NCI-H1048 (cell line): ENCODE results near the gene SLAIN2.
"Not testable (repeated sequence)": the region's sequence is repeated elsewhere in the genome, so short reads cannot be mapped to it uniquely, and the experiment has no call there.

Source experiments
- DNase-seq: peaks from one replicate; lab custom pipeline; 2025; lab: John Stamatoyannopoulos, UW

Gene SLAIN2

GRCh38 chr4:48340965-48341775, at the start of gene SLAIN2:
Gene SLAIN2 (plus strand): TSS chr4:48341529. CDS start chr4:48341740, 211 bp downstream.
- peak; percentile 86 for DNase-seq

- DNase-seq: not testable (repeated sequence)
These were observed 49.0 kb upstream of the SLAIN2 start for GRCh38 chr4:48292218-48292790.

- no peak for DNase-seq
These were observed 46.2 kb upstream of the SLAIN2 start for GRCh38 chr4:48295116-48295515.

GRCh38 chr4:48296365-48296764, 45.0 kb upstream of the SLAIN2 start:
- DNase-seq: no peak

GRCh38 chr4:48297256-48297846, 44.0 kb upstream of the SLAIN2 start:
- DNase-seq: no peak

DNA sequence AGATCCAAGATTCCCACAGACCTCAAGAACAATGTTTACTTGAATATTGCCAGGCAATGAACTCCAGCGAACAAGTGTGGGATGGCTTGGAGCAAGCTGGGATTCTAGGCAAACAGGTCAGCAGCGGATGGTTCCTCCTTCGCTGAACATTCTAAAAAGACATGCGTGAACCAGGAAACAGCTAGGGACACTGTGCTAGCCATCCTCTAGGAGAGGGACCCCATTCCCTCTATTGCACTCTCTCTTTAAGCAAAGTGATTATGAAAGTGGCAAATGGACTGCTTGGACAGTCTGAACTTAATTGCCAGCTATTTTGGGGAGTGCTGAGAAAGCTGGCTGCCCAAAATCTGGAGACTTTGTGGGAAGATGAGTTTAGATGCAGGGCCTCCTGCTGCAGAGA, 41.8 kb upstream of the SLAIN2 start:
- no peak for DNase-seq

GRCh38 chr4:48300004-48300403, 41.3 kb upstream of the SLAIN2 start:
- no peak for DNase-seq

- no peak for DNase-seq
These were observed 35.8 kb upstream of the SLAIN2 start for GRCh38 chr4:48305508-48305907.

DNA sequence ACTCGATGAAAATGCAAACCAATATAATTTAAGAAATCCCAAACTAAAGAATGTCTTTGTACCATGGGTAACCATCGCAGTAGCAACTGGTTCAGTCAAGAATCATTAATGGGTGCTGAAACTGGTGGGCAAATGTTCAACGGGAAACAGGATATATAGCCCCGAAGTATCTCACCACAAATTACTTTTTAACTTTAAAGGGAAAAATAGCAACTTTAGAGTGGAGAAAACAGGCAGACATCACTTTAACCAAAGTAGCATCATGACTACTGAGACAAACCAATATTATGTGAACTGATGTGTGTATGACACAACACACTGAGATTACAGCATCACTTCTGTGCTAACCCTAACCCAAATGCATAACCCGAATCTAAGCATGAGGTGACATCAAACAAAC, 33.8 kb upstream of the SLAIN2 start:
- DNase-seq: no peak

- DNase-seq: no peak
These were observed 32.4 kb upstream of the SLAIN2 start for GRCh38 chr4:48308901-48309300.

DNA sequence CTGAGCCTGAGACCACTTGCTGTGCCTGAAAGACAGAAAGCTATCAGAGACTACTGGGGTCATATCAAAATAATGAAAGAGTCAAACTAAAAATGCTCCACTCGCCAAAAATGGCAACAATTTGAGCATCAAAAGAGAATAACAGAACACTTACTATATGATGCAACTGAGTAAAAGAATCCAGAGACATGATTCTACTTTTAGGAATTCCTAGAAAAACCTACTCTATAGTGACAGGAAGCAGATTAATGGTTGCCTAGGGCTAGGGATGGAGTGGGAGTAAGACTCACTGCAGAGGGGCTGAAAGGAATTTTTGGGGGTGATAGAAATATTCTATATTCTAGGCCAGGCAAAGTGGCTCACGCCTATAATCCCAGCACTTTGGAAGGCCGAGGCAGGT, 29.4 kb upstream of the SLAIN2 start:
- DNase-seq: no peak

GRCh38 chr4:48314746-48315145, 26.6 kb upstream of the SLAIN2 start:
- not testable (repeated sequence) for DNase-seq

DNA sequence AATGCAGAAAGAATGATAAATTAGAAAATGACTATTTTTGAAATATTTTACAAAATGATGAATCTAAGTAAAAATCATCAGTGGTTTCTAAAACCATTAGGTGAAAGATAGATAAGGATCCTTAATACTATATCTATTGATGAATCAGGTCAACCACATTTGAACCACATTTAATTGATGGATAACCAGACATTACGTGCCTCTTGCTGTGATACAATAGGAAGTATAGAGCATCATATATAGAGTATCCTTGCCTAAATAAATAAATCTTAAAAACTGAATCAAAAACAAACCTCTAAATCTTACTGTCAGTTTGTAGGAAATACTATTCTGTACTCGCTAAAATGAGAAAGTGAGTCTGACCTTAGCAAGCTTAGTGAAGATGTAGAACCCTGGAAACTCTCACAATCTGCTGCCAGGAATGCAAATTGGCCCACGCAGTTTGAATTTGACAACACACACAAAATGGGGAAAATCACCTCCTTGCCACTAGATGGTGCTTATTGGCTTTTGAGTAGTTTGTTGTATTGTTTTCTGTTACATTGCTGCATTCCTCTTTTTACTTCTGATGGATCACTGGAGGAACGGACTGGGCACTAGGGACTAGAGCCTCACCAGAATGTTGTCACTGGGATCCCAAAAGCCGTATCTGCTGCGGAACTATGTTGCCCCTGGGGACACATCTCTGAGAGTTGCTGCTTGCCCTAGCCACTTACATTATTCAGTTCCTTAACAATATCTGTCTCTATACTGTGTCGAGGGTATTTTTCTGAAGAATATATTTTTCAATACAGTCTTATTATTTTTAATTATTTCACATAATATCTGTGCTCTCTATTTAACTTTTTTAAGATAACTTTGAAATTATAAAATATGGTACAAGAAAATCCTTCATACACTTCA, 25.4 kb upstream of the SLAIN2 start:
- DNase-seq: peak; percentile 1

DNA sequence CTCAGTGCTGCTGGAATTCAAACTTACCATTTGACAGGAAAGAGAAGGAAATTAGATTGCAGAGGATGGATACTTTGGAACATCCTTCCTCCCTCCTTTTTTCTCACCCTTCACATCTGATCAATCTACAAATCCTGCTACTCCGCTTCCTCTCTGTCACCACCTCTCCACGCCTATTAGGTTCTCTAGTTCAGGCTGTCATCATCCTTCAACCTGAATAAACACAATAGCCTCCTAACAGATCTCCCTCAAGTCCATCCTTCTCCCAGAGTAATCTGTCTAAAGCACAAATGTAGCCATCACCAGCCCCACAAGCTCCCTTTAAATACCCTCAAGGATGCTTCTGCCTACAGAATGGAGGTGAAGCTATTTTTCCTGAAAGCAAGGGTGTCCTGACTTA, 20.0 kb upstream of the SLAIN2 start:
- DNase-seq: no peak

DNA sequence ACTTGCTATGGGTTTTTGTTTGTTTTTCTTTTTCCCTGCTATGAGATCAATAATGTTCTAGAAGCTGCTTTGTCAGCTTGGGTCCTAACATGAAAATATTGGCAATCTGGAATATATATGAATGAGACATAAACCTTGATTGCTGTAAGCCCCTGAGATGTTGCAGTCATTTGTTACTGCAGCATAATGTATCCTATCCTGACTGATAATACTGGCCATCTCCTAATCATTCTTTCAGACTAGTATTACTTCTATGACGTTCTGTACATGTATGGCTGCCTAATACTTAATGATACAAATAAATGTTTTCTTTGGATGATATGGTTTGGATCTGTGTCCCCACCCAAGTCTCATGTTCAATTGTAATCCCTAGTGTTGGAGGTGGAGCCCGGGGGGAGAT, 19.3 kb upstream of the SLAIN2 start:
- DNase-seq: no peak

DNA sequence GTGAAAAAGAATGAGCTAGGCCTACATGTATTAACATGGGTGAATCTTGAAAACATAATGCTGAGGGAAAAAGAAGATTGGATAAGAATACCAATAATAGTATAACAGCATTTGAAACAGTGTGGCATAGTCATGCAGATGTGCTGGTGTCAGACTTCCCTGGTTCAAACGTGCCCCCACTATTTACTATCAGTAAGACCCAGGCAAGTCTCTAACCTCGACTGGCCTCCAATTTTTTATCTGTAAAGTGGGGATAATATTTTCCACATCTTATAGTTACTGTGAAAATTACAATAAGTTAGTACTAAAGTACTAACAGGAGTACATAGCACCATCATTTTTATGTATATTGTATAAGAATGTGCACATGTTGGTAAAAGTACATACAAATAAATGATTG, 17.0 kb upstream of the SLAIN2 start:
- no peak for DNase-seq

DNA sequence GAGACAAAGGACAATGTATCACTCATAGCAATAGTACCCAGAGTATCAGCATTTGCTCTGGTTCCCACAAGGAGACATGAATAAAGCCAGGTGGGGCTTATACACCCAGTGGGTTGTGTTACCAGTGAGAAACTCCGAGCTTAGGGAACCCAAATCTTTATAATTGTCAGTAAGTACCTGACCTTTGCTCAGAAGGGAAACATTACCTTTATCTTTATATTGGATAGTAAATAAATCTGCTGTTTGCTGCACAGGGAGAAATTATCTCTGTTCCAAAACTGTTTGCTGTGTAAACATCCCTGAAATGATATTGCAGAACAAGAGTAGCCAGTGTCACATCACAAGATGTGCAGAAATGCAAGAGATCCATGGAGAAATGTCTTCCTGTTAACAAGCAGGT, 12.1 kb upstream of the SLAIN2 start:
- no peak for DNase-seq

DNA sequence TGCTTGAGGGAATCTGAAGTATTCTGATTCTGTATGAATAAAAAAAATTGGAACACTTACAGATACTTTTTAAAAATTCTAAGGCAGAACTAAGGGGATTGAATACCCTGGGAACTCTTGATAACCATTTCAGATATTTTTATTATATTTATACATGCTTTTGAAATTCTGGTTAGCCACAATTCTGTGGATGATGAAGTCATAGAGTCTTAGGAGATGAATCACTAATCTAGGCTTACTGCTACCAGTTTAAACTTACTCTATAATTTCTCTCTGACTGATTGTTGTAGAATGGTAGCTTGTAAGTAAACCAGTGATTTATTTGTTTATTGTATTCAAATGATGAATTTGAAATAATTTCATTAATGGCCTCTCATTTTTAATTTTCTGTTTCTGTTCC, 11.4 kb upstream of the SLAIN2 start:
- DNase-seq: no peak

GRCh38 chr4:48331577-48332330, 9.6 kb upstream of the SLAIN2 start:
- DNase-seq: no peak

DNA sequence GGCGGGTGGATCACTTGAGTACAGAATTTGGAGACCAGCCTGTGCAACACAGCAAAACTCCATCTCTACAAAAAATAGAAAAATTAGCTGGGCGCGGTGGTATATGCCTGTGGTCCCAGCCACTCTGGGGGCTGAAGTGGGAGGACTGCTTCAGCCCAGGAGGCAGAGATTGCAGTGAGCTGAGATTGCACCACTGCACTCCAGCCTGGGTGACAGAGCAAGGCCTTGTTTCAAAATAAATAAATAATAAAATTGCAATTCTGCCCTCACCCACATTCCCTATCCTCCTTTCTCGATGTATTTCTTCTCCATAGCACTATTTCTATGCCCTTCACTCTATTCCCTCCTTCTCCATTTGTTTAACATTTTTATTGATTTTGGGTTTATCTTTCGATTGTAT, 8.7 kb upstream of the SLAIN2 start:
- DNase-seq: no peak

DNA sequence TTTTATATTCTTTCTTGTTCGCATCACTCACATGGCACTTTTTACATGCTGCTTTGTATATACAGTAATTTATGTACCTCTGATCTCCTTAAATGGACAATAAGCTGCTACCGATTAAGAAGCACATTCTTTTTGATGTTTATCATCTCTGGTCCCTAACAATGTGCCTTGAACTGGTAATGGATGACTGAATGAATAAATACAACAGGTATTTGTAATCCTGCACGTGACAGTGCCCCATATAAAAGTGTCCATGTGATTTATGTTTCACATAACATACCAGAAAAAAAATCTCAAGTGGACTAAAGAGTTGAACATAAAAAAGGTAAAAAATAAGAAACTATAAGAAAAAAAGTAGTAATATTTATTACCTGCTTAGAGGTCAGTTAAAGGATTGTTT, 7.7 kb upstream of the SLAIN2 start:
- no peak for DNase-seq

DNA sequence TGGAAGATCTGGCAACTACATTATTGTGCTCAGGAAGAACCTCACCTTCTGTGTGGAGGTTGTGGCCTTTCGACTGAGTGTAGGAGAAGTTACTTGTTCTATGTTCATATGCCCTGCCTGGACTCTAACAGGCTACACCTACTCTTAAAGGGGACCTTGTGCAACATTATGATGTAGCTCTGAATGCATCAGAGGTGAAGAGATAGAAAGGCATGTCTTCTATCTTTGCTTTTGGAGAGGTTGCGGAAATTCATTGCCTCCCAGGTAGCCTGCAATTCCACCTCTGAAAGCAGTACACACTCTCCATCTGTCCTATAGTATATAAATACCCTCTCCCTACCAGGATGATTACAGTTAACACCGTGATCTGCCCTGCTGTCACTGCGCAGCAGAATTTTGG, 7.1 kb upstream of the SLAIN2 start:
- DNase-seq: no peak
